ENCODE results near the gene OASL. TPM values are rescaled to one million over a fixed set of nuclear protein-coding genes. Genes with fewer than 3 reads are reported as not detected.

Gene OASL
- polyA plus RNA-seq, 1 of the 3 experiments (the other 2 are of a cell fraction), result 0.41 TPM

GRCh38 chr12:120989687-120990086 lies 49.4 kb downstream of the OASL start:
- Histone ChIP-seq H3F3A (replicated peaks; ENCODE audit: insufficient read depth) (no peaks in the 10 kb centered on the region), H3K4me1 (ENCODE audit: control insufficient read depth in 1 of 2, insufficient read depth in 2 of 2, low read depth in 1 of 2, low read length in 1 of 2) (no peaks in the 10 kb centered on the region), H3K9me3 (no peaks in the 10 kb centered on the region), H3K79me2 (ENCODE audit: insufficient read depth) (no peaks in the 10 kb centered on the region), H3K4me3 (ENCODE audit: low read depth in 2 of 2, low read length in 1 of 2) (no peak overlapping the region), H3K9ac (no peak overlapping the region), H3K4me2 (no peak overlapping the region), H3K27ac (ENCODE audit: low read depth in 2 of 2, low read length in 1 of 2) (no peak overlapping the region), H3K36me3 (replicated peaks in 1 of 2; ENCODE audit: control insufficient read depth in 1 of 2, insufficient read depth in 2 of 2, low read length in 1 of 2) (no peaks in the 10 kb centered on the region), H4K20me1 (ENCODE audit: insufficient read depth) (no peaks in the 10 kb centered on the region), H3K27me3 (ENCODE audit: insufficient read depth) (no peaks in the 10 kb centered on the region; the same call in 1 of the 2 replicates), H2AFZ (ENCODE audit: low read depth) (no peak overlapping the region), H3K9me2 (no peaks in the 10 kb centered on the region)
- POLR2A ChIA-PET, result no interaction called here
- CTCF ChIA-PET, result no interaction called here
- TF ChIP-seq POLR2AphosphoS5 (IDR thresholded peaks at IDR 0.05; ENCODE audit: low read depth, low read length), result no peak
- TF ChIP-seq MXI1 (IDR thresholded peaks at IDR 0.05; ENCODE audit: low read depth, low read length), result no peak
- TF ChIP-seq TEAD4 (IDR thresholded peaks at IDR 0.05; ENCODE audit: borderline replicate concordance, insufficient read depth), result no peak
- 59% methylated on average over 3 of the region's 3 CpGs for WGBS (ENCODE audit: low lambda C conversion rate)
- no peak for DNase-seq

- no peaks in the 10 kb centered on the region; the same call in 1 of the 2 replicates for H3K27me3 ChIP-seq (ENCODE audit: insufficient read depth)
- H3K27ac ChIP-seq (ENCODE audit: low read depth in 2 of 2, low read length in 1 of 2), result no peak overlapping the region
- no peaks in the 10 kb centered on the region for H3F3A ChIP-seq (replicated peaks; ENCODE audit: insufficient read depth)
- no peak overlapping the region for H3K9ac ChIP-seq
- H3K79me2 ChIP-seq (ENCODE audit: insufficient read depth), result no peaks in the 10 kb centered on the region
- no peaks in the 10 kb centered on the region for H3K9me2 ChIP-seq
- ChIA-PET POLR2A (no interaction called here), CTCF (no interaction called here)
- H3K9me3 ChIP-seq, result no peaks in the 10 kb centered on the region
- no peaks in the 10 kb centered on the region for H4K20me1 ChIP-seq (ENCODE audit: insufficient read depth)
- no peak for DNase-seq
- peaks cover 0 to 5% of the 10 kb centered on the region in 2 experiments; a peak in 1 of 4 replicates for H3K4me1 ChIP-seq (ENCODE audit: control insufficient read depth in 1 of 2, insufficient read depth in 2 of 2, low read depth in 1 of 2, low read length in 1 of 2)
- no peak overlapping the region for H3K4me3 ChIP-seq (ENCODE audit: low read depth in 2 of 2, low read length in 1 of 2)
- H2AFZ ChIP-seq (ENCODE audit: low read depth), result no peak overlapping the region
- 79% methylated on average over 13 of the region's 17 CpGs for WGBS (ENCODE audit: low lambda C conversion rate)
- TF ChIP-seq MAX (IDR thresholded peaks at IDR 0.05; ENCODE audit: low read depth) (no peak), GATA2 (CRISPR knock-in tag; IDR thresholded peaks at IDR 0.05) (no peak), USF2 (IDR thresholded peaks at IDR 0.05; ENCODE audit: borderline replicate concordance, low read depth, low read length) (no peak), MXI1 (IDR thresholded peaks at IDR 0.05; ENCODE audit: low read depth, low read length) (no peak), RAD21 (IDR thresholded peaks at IDR 0.05; ENCODE audit: low read length) (no peak), MEF2A (IDR thresholded peaks at IDR 0.05; ENCODE audit: borderline replicate concordance, low read depth) (no peak), USF1 (IDR thresholded peaks at IDR 0.05; ENCODE audit: borderline replicate concordance, low read depth) (no peak), TEAD4 (IDR thresholded peaks at IDR 0.05; ENCODE audit: borderline replicate concordance, insufficient read depth) (no peak), JUND (IDR thresholded peaks at IDR 0.05) (no peak), PBX3 (IDR thresholded peaks at IDR 0.05) (no peak), TCF12 (IDR thresholded peaks at IDR 0.05) (no peak), RFX5 (IDR thresholded peaks at IDR 0.05; ENCODE audit: low read length) (no peak), RXRA (IDR thresholded peaks at IDR 0.05; ENCODE audit: borderline replicate concordance, low read depth) (no peak), SMC3 (IDR thresholded peaks at IDR 0.05; ENCODE audit: low read depth, low read length) (no peak), YY1 (IDR thresholded peaks at IDR 0.05; ENCODE audit: low read depth) (no peak), REST (IDR thresholded peaks at IDR 0.05; ENCODE audit: low read depth, low read length) (no peak), RCOR1 (IDR thresholded peaks at IDR 0.05; ENCODE audit: low read length) (no peak), SIN3A (IDR thresholded peaks at IDR 0.05; ENCODE audit: borderline replicate concordance, low read depth, low read length) (no peak), EP300 (IDR thresholded peaks at IDR 0.05; ENCODE audit: borderline replicate concordance in 1 of 2, low read depth in 1 of 2, low read length in 1 of 2) (no peak)
- no peak overlapping the region for H3K4me2 ChIP-seq
- no peaks in the 10 kb centered on the region for H3K36me3 ChIP-seq (replicated peaks in 1 of 2; ENCODE audit: control insufficient read depth in 1 of 2, insufficient read depth in 2 of 2, low read length in 1 of 2)
Observed at GRCh38 chr12:120988658-120989057, 50.4 kb downstream of the OASL start.

All from SK-N-SH (cell line).